K562 (cell line): ENCODE measurements around the gene ITPR1. TPM values are rescaled to one million over a fixed set of nuclear protein-coding genes. Genes with fewer than 3 reads are reported as not detected.
A peak's percentile ranks its signal among the peaks of the same experiment; 100 is the strongest.

Experiments used
- ATAC-seq: fragments of 200-7000 bp; cut with Tn5 transposase; 3 replicates; pipeline ENCODE4 v1.9.1; 2020; ENCODE audit warnings: moderate library complexity
- BruUV-seq: library from RNA; stranded (reverse); fragments of 400-500 nt; replicated peaks from 2 replicates; lab custom pipeline; 2021; lab: Mats Ljungman, UMichigan
- CTCF ChIA-PET: fragments of 300-600 bp; formaldehyde crosslinking; extraction: SDS; loops from one replicate; lab custom pipeline; 2021; ENCODE audit warnings: low intra/inter-chr PET ratio; lab: Yijun Ruan, JAX
- POLR2A ChIA-PET: fragments of 300-600, 350-650 bp; sonication (Branson Sonifier 250); formaldehyde crosslinking; extraction: SDS; loops from one replicate; lab custom pipeline; 2021; ENCODE audit warnings: antibody characterized with exemption, inconsistent platforms; lab: Yijun Ruan, JAX
- DNase-seq, 4 experiments: peaks; one replicate each; pipeline versions ENCODE4 v3.0.0 to v3.0.0-alpha.2; 2011 to 2018; ENCODE audit warnings: low spot score in 3 of 4, mixed read lengths in 3 of 4; ENCODE audit errors: extremely low read depth in 1 of 4
- FAIRE-seq: peaks from 2 replicates; lab custom pipeline; 2011; peaks lifted over from hg19 to GRCh38; lab: Jason Lieb, UNC
- H2AFZ ChIP-seq: 2 replicates; pipeline ENCODE4 v1.6.0; 2011; ENCODE audit warnings: low read depth, low read length, control low read depth, inconsistent platforms
- H3K27ac ChIP-seq: fragments of 200-600 bp; 3 replicates; pipeline ENCODE4 v1.8.0; 2011; ENCODE audit warnings: low read depth, mild to moderate bottlenecking, control low read depth, inconsistent platforms, low read length, moderate library complexity, mixed read lengths; ENCODE audit errors: extremely low read depth
- H3K27me3 ChIP-seq, 2 experiments: fragments of 300-600 bp in 1 of 2; 2 replicates in 1 of 2; 3 replicates in 1 of 2; pipeline versions ENCODE4 v1.6.0 to v1.8.0; 2011; ENCODE audit warnings: inconsistent platforms in 2 of 2, low read length in 2 of 2, mild to moderate bottlenecking in 1 of 2, mixed read lengths in 1 of 2, moderate library complexity in 1 of 2; ENCODE audit not compliant: control insufficient read depth in 2 of 2, insufficient read depth in 2 of 2
- H3K36me3 ChIP-seq: fragments of 300-600 bp; 3 replicates; pipeline ENCODE4 v1.8.0; 2011; ENCODE audit warnings: mild to moderate bottlenecking, low read length, inconsistent platforms; ENCODE audit not compliant: control insufficient read depth, insufficient read depth
- H3K4me1 ChIP-seq, 2 experiments: fragments of 200-600 bp in 1 of 2; replicated peaks in 1 of 2; 2 replicates in 1 of 2; 3 replicates in 1 of 2; pipeline versions ENCODE4 v1.5.1 to v1.8.0; 2011; ENCODE audit warnings: inconsistent platforms in 2 of 2, low read length in 2 of 2, mild to moderate bottlenecking in 1 of 2, mixed read lengths in 1 of 2, moderate library complexity in 1 of 2; ENCODE audit not compliant: control insufficient read depth in 2 of 2, insufficient read depth in 2 of 2
- H3K4me2 ChIP-seq: 2 replicates; pipeline ENCODE4 v1.6.1; 2011; ENCODE audit warnings: low read length, control low read depth, inconsistent platforms, mixed read lengths; ENCODE audit not compliant: insufficient read depth
- H3K4me3 ChIP-seq: fragments of 200-600 bp; sonication (generic), shearing (Covaris generic); 2 replicates; pipeline ENCODE4 v1.5.1; 2016; ENCODE audit warnings: control low read depth, inconsistent platforms
- H3K79me2 ChIP-seq: fragments of 200-600 bp; 3 replicates; pipeline ENCODE4 v1.8.0; 2011; ENCODE audit warnings: low read length, inconsistent platforms; ENCODE audit not compliant: control insufficient read depth, insufficient read depth
- H3K9ac ChIP-seq, 2 experiments: 2 replicates each; pipeline versions ENCODE4 v1.6.0 to v1.6.1; 2011; ENCODE audit warnings: low read depth in 2 of 2, low read length in 2 of 2, control low read depth in 1 of 2, inconsistent platforms in 1 of 2, mild to moderate bottlenecking in 1 of 2, mixed read lengths in 1 of 2; ENCODE audit not compliant: insufficient read depth in 1 of 2
- H3K9me1 ChIP-seq: one replicate; pipeline ENCODE4 v1.6.0; 2011; ENCODE audit warnings: inconsistent platforms, mild to moderate bottlenecking, low read length, moderate library complexity; ENCODE audit not compliant: control insufficient read depth, insufficient read depth
- H3K9me3 ChIP-seq: replicated peaks from 2 replicates; pipeline ENCODE4 v1.5.1; 2011; ENCODE audit warnings: low read depth, low read length, inconsistent platforms; ENCODE audit not compliant: control insufficient read depth, insufficient read depth
- H4K20me1 ChIP-seq: replicated peaks from 2 replicates; pipeline ENCODE4 v1.6.1; 2011; ENCODE audit warnings: low read length, inconsistent platforms, mixed read lengths; ENCODE audit not compliant: control insufficient read depth, insufficient read depth
- CEBPB ChIP-seq: fragments of 450-650 bp; IDR thresholded peaks from 2 replicates; pipeline ENCODE4 v1.6.1; 2016; ENCODE audit warnings: missing genetic modification characterization, missing compliant biosample characterization
- CEBPG ChIP-seq, 3 experiments: fragments of 200-800 bp in 1 of 3; sonication (Bioruptor generic) in 1 of 3; sonication (generic) in 1 of 3; formaldehyde crosslinking in 1 of 3; IDR thresholded peaks in 2 of 3; conservative IDR thresholded peaks in 1 of 3; 2 replicates each; pipeline versions ENCODE4 v1.6.1 to v1.8.0; 2016 to 2022; ENCODE audit warnings: missing compliant biosample characterization in 2 of 3, missing genetic modification characterization in 2 of 3, mild to moderate bottlenecking in 1 of 3, missing genetic modification reagents in 1 of 3
- ZBED1 ChIP-seq: IDR thresholded peaks from 2 replicates; pipeline ENCODE4 v1.6.1; 2014
- WGBS: fragments of 100-300 bp; shearing (Covaris generic); methylation state at CpG from one replicate; pipeline ENCODE4 v1.1.6; 2016; ENCODE audit warnings: low coverage, mixed read lengths; ENCODE audit not compliant: insufficient coverage; ENCODE audit errors: missing lambda C conversion rate; 5-methylcytosine and 5-hydroxymethylcytosine counted together
- in situ Hi-C: fragments of 300-500 bp; cut with MboI; formaldehyde crosslinking; loops from 4 replicates; pipeline ENCODE4 v1.15.0; 2018; ENCODE audit warnings: inconsistent platforms, mixed read lengths
- intact Hi-C: fragments of 100-400 bp; cut with micrococcal nuclease; formaldehyde crosslinking; loops from 2 replicates; pipeline ENCODE4 v1.14.2; 2022
- polyA plus RNA-seq, 8 experiments: library from polyadenylated mRNA; depleted of rRNA in 4 of 8; stranded (reverse) in 5 of 8; unstranded in 3 of 8; fragments of >200 nt; fragmentation: Nextera tagmentation in 2 of 8; fragmentation: Illumina TruSeq in 1 of 8; extraction: Ambion mirVana in 2 of 8; extraction: Trizol in 1 of 8; gene quantifications; 2 replicates each; pipeline versions ENCODE4 v1.2.1 to v1.2.3, GENCODE V29; 2011 to 2014; ENCODE audit warnings: inconsistent platforms in 1 of 8, missing spikeins in 1 of 8
- total RNA-seq, 7 experiments: library from RNA; depleted of rRNA in 6 of 7; stranded (reverse); fragments of >200 nt in 6 of 7; fragmentation: Illumina TruSeq in 2 of 7; extraction: Trizol in 2 of 7; gene quantifications; 2 replicates each; pipeline versions ENCODE4 v1.2.1 to v1.2.3, GENCODE V29; 2011 to 2021; ENCODE audit warnings: low replicate concordance in 1 of 7
- TF ChIP-seq, protein P1 (sequence below): fragments of 450-650 bp; IDR thresholded peaks from 2 replicates; pipeline ENCODE4 v1.6.1; 2016; ENCODE audit warnings: antibody characterized with exemption

ITPR1 gene
- total and polyA plus RNA-seq, 9 of the 15 experiments (the other 6 are each of a cell fraction or from before 2014, with no cell fraction given) = 22.4 to 40.0 (median 27.4) TPM

DNA sequence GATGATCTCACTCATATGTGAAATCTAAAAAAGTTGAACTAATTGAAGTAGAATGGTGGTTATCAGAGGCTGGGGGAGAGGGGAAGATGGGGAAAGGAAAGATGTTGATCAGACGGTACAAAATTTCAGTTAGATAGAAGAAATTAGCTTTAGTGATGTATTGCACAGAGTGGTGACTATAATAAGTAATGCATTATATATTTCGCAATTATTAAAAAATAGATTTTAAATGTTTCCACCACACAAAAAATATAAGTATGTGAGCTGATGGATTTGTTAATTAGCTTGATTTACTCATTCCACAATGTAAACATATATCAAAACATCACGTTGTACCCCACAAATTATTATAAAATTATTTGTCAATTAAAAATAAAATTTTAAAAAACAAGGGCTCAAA lies 34.2 kb upstream of the ITPR1 start:
- POLR2A ChIA-PET = interaction anchor here (1.7 kb wide), 1 partner anchor 8 kb away, joined by 4 read pairs; the partner anchor contains the start of gene SUMF1
- Histone ChIP-seq H3K4me1 (peaks cover 3 to 15% of the 10 kb centered on the region in 2 experiments; a peak in 4 of 5 replicates), H3K36me3 (no peaks in the 10 kb centered on the region), H3K9me3 (no peaks in the 10 kb centered on the region)
- no peak for TF ChIP-seq ZBED1
- TF ChIP-seq CEBPB (tag) = peak; percentile 88
- TF ChIP-seq, protein P1, sequence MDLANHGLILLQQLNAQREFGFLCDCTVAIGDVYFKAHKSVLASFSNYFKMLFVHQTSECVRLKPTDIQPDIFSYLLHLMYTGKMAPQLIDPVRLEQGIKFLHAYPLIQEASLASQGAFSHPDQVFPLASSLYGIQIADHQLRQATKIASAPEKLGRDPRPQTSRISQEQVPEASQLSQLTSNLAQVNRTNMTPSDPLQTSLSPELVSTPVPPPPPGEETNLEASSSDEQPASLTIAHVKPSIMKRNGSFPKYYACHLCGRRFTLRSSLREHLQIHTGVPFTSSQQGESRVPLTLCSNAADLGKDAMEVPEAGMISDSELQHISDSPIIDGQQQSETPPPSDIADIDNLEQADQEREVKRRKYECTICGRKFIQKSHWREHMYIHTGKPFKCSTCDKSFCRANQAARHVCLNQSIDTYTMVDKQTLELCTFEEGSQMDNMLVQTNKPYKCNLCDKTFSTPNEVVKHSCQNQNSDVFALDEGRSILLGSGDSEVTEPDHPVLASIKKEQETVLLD = no peak
- TF ChIP-seq CEBPG (CRISPR knock-in tag; IDR thresholded peaks at IDR 0.05) = no peak
- TF ChIP-seq CEBPG (tag; conservative IDR thresholded peaks at IDR 0.05 in 1 of 2, IDR thresholded peaks at IDR 0.05 in 1 of 2) = peak in 1 of 2 experiments; percentile 86; a peak in 2 of 4 replicates
- TF ChIP-seq, all 486 proteins: peak for 2
- H3K79me2 ChIP-seq = no peaks in the 10 kb centered on the region
- no peak for FAIRE-seq
- no peaks in the 10 kb centered on the region for H3K27me3 ChIP-seq
- no peak for ATAC-seq
- H3K27ac ChIP-seq = no peak overlapping the region
- no peaks in the 10 kb centered on the region for H4K20me1 ChIP-seq
- in situ Hi-C loops = no loop called here
- no peak overlapping the region for H3K4me3 ChIP-seq
- H2AFZ ChIP-seq = no peak overlapping the region
- no peak overlapping the region for H3K4me2 ChIP-seq
- H3K9ac ChIP-seq = no peak overlapping the region
- no peak for DNase-seq
- intact Hi-C loops = no loop called here
- no TSS peak for BruUV-seq
- no peaks in the 10 kb centered on the region for H3K9me1 ChIP-seq
- CTCF ChIA-PET = no interaction called here
- WGBS = 50% methylated on average over 3 of the region's 3 CpGs
